ENCODE results near the gene SGPL1.
A peak's percentile ranks its signal among the peaks of the same experiment; 100 is the strongest.

The SGPL1 gene

DNA sequence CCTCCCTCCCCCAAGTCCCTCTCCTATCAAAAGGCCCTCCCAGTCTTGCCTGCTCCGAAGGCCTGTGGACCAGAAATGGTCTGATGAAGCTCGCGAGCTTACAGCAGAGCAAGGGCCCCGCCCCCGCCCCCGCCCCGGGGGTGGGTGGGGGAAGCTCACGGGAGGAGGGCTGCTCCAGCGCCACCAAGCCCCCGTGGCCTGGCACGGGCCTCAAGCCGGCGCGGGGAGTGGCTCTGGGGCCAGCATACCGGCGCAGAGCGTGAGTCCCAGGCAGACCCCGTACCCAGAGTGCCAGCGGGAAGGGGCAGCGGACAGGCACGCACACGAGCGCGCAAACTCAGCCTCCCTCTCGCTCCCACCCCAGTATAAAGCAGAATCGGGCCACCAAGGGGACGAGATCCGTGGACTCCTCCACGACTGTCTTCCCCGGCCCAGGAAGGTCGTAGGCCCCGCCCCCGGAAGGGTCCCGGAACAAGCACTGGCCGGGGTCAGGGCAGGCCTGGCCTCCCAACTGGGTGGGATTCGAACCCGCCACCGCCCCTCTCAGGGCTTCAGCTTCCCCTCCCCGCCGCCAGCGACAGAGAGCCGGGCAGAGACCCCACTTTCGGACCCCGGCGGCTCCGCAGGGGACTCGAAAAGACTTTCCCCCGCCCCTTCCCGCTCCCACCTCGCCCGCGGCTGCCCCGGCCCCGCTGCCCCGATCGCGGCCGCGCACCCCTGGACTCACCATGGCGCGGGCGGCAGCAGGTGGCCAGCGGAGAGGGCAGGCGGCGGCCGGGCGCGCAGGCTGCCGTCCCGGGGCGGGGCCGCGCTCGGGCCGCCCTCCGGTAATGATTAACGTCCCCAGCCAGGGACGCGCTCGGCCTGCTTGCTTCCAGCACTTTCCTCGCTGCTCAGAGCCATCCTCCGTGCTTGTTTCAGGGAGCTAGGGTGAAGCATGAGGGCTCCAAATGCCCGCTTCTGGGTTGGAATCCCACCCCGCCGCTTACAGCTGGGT is 72.4 kb downstream of the SGPL1 start, which contains the start of gene PCBD1:
TSS of gene PCBD1 (minus strand) at position 762 of the 997 bp plus-strand sequence. CDS start at position 730, 32 bp downstream.
- DNase-seq, result peak; percentile 35

DNA sequence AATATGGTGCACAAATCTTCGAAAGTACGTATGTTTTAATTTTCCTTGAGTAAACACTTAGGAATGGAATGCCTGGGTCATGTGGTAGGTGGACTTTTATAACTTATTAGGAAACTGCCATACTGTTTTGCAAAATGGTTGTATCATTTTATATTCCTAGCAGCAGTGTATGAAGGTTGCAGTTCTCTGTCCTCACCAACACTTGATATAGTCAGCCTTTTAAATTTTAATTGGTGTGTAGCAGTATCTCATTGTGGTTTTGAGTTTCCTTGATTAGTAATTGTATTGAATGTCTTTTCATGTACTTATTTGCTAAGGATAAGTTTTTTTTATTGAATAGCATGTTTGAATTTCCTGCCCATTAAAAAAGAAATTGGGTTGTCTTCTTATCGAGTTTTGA is 73.5 kb downstream of the SGPL1 start:
- no peak for DNase-seq

DNA sequence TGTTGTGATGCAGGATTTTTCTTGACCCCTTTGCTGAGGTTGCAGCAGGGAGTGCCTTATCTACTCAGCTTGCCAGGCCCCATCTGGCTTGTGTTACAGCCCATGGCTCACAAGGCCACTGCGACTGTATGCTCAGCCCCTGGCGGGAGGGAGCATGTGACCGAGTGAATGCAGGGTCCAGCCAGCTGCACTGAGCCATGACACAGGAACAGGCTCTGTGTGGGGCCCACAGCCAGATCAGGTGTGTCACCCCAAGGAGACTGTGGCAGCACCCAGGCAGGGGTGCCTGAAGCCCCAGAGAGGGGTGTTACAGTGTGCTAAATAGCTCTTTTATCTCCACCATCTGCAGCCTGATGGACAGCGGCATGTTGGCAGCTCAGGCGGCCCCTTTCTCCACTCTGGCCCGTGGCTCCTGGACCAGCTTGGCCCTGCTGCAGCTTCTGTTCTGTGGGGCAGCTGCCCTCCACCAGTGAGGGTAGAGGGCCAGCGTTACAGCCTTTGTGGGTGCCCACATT is 75.2 kb downstream of the SGPL1 start:
- DNase-seq, result no peak

DNA sequence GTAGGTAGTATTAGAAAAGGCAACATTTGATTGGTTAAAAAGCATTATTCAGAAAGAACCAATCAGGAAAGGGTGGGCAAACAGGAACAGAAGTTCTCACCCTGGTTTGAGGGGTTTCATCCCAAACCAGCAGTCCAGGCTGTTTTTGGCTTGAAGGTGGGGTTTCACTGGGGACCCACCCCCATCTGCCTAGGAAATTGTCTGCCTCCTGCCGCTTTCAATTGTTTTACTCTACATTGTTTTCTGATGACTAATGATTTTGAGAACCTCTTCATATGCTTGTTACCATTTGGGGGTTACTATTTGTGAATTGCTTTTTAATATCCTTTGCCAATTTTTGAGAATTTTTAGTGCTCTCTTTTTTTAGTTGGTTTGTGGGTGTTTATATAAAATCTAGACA is 75.9 kb downstream of the SGPL1 start:
- no peak for DNase-seq

DNA sequence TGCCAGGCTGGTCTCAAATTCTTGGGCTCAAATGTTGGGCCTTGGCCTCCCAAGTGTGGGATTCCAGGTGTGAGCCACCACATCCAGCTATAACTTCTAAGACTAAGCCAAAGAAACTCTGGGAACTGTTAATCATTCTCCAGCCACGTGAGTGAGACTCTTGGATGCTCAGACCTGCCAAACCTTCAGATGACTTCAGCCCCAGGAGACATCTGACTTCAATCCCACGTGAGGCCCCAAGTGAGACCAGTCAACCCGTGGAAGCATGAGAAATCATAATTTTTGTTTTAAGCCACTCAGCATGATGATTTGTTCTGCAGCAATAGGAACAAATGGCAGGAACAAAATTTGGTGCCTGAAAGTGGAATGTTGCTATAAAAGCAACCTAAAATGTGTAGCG is 76.9 kb downstream of the SGPL1 start:
- no peak for DNase-seq

DNA sequence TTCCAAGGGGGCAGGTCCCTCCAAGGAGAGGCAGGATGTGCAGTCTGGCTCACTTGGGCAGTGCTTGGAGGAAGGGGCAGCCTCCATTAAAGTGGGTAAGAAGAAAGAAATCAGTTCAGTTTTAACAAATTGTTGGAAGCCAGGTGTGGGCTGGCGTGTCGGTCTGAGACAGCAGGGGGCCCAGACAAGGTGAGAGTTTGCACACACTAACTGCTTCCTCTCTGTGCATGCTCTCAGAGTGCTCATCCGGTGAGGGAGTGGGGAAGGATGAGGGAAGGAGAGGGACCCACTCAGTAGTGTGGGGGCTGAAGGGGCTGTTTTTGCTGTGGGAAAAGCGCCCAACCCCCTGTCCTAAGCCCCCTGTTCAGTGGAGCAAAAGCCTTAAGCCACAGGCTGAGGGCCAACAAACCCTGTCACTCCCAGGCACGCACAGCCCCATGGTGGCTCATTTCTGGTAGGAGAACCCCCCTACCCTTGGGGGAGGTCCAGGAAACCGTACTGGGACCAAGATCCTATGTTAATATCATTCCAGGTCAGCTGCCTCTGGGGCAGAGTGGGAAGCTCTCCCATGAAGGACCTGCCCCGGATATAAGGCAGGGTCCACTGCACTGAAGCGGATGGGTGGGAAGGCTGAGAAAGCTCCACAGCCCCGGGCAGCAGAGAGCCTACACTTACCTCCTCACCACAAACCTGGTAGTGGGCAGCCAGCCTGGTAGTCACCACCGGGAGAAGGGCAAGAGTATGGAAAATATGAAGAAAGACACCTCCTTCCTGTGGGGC is 77.7 kb downstream of the SGPL1 start:
- no peak for DNase-seq

DNA sequence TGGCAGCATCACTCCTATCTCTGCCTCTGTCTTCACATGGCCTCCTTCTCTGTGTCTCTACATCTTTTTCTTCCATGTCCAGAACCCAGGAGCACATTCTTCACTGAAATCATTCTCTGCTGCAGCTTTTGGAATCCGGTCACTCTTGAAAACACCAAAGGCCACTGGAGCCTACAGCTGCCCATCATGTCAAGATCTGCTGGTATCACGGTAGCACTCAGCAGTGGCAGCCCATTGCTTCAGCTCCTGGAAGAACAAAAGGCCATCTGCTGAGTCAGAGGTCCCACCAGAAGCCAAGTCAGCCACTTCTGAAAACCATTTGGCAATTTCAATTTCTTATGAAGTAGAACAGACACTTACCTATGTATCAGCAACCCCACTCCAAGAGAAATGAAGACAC is 78.7 kb downstream of the SGPL1 start:
- DNase-seq, result no peak

DNA sequence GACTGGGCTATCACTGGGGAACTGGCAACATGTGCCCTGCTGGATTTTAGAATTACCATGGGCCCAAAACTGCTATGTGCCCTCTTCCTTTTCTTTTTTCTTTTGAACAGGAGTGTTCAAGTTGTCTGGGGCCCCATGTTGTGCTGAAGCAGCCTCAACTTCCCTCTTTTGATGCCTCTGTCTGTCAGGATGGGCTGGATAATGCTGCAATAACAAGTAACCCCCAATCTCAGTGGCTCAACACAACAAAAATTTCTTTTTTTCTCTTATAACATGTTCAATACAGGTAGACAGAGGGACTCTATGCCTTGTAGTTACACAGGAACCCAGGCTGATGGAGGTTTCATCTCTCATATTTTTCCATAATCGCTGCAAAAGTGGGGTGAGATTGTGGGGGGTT is 80.8 kb downstream of the SGPL1 start:
- DNase-seq, result no peak

DNA sequence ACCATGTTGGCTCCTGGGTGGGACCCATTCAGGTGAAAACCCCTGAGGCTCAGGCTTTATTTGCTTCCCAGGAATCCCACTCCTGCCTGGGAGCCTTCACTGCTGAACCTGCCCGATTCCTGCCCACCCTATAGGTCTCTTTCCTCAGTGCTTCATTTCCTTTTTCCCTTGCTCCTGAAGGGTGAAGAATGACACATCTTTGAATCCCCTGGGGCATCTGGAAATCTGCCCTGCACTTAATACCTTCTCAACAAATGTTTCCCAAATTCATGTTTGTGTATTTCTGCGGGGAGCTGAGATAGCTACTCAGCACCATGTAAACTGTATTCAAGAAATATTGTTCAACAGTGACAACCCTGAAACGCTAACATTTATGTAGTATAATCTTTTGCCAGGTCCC is 82.9 kb downstream of the SGPL1 start:
- DNase-seq, result no peak

DNA sequence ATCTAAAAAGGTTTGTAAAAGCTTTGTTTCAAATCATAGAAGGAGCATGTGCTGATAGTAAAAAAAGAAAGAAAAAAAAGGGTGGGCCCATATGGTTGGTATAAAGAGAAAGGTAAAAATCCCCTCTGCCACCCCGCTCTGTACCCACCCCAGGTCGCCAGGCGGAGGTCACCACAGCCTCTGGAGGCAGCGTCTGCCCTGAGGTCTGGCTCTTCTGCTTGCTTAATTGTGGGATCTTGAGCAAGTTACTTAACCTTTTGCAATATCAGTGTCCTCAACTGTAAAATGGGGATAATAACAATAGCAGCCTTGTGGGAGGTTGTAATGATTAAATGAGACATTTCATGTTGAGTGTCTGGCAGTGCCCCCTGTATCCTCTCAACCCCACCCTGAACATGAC is 83.3 kb downstream of the SGPL1 start:
- DNase-seq, result no peak

DNA sequence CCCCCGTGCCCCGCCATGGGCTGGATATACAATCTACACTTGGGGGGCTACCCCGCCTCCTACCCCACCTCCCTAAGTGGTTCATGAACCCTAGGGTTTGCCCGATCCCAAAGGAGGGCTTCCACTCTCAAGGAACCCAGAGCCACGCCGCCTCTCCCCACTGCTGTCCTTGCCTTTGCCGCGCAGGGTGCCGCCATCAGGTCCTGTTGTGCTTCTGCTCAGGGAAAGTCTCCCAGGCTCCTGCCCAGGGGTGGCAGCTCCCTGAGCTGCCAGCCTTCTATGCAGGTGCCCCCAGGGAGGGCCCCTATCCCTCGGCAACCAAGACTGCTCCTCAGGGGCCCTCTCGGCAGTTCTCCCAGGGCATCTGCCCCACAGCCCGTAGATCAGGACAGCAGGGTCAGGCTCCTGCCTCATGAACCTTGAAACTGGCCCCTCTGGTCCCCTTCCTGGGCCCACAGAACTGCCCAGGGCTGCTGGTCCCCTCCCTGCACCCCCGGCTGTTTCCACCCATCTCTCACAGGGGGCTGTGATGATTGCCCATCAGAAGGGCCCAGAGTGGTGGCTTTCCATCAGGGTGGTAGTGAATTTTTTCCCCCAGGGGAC is 85.6 kb downstream of the SGPL1 start:
- no peak for DNase-seq

DNA sequence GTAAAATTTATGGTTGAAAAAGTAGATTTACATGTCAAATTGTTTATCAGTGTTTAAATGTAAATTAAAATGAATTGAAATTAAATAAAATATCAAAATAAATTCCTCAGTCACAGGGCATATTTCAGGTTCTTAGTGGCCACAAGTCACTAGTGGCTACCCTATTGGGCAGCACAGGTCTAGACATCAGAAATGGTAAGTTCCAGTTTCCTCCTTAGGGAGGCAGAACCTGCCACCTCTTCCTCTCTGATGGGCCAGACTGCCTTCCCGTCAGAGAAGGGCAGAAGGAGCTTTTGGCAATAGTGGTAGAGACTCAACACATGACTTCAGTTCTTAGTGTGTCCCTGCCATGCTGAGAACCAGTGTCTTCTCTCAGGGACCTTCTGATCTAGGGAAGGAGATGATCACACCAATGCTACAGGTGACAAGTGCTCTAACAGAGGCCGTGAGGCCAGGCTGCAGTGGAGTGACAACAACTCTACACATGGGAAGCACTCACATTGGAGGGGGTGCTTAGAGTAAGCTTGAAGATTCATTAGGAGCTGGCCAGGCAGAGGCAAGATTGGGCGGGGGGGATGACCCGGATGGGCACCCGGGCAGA is 87.0 kb downstream of the SGPL1 start:
- DNase-seq, result no peak

DNA sequence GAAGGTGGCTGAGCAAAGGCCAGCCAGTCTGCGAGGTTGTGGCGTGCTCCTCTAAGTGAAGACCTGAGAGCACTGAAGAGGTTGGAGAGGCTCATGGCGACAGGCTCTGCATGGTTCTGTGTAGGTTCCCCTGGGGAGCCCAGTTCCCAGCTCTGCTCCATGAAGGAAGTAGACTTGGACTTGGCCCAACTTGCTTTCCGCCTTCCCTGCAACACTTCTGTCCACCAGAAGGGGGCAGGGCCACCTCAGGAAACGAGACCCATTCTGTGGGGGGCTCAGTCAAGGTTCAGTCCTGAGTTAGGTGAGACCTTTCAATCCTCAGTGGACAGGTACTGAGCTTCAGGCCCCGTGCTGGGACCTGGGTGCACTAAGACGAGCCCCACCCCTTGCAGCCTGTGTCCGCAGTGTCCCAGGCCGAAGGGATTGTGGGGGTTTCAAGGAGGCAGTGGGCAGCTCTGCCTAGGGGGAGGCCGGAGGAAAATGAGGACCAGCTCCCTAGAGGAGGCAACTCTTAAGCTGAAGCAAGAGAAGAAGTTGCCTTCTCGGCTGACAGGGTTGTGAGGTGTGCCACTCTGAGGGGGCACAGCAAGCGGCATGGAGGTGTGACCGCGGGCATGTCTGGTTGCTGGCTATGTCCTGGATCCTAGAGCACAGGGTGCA is 87.6 kb downstream of the SGPL1 start:
- no peak for DNase-seq

DNA sequence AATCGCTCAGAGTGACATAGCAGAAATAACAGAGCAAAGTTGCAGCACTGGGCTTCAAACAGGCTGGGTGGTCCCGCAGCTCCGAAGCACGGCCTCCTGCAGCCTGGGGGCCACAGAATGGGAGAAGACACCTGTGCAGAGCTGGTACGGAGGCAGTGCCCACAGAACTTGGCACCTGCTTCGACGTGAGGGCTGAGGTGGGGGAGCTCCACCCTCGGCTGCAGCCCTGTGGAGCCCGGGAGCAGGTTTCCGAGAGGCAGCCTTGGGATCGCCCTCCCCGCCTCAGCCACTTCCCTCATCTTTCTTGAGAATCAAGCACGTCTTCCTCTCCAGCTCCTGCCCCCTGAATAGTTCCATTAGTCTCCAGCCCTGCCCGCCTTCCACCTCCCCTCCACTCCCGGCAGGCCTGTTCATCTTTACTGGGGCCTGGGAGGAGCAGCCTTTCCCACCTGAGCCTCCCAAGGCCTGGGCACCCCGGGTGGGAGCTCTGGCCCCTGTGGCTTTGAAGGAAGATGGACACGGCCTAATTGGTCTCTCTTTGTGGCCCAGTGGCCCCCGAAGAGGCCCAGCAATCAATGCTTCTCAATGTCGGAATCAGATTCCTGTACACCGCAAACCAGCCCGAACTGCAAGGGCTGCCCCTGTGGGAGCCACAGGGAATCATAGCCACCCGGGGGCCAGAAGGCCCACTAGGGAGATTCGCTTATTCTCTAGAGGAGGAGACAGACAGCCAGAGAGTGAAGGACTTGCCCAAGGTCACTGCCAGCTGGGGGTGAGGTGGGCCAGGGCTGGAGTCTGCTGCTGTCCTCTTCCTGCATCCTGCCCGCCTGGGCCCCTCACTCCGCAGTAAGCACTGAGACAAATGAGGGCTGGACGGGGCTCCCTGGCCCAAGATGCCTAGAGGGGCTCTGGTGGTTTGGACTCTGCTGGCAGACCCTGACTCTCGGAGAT is 89.6 kb downstream of the SGPL1 start:
- no peak for DNase-seq

DNA sequence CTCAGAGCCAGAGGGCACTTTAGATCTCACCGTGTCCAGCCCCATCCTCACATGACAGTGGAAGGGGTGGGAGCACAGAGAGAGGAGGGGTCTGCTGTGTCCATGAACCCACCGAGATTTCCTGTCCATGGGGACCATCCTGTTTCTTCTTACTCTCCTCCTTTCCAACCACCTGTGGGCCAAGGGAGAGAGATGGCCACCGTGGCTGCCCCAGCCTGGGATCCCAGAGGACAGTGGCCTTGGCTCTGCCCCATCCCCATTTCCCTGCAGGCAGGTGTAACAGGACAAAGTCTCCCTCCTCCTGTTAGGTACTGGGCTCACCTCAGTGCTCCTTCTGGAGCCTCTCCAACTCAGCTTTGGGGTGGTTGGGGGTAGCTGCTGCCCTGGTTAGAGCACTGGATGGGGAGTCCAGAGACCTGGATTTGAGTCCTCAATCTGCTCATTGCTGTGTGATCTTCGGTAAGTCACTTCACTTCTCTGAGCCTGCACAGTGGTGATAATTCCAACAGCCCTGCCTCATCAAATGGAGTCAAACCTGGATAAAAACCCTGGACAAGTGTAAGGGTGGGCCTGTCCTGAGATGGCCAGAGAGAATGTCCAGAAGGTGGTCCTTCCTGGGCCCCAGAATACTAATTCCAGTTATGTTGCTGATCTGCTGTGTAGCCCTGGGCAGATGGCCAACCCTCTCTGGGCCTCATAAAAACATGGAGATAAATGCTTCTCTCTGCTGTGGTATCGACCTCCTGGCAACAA is 90.5 kb downstream of the SGPL1 start:
- no peak for DNase-seq

DNA sequence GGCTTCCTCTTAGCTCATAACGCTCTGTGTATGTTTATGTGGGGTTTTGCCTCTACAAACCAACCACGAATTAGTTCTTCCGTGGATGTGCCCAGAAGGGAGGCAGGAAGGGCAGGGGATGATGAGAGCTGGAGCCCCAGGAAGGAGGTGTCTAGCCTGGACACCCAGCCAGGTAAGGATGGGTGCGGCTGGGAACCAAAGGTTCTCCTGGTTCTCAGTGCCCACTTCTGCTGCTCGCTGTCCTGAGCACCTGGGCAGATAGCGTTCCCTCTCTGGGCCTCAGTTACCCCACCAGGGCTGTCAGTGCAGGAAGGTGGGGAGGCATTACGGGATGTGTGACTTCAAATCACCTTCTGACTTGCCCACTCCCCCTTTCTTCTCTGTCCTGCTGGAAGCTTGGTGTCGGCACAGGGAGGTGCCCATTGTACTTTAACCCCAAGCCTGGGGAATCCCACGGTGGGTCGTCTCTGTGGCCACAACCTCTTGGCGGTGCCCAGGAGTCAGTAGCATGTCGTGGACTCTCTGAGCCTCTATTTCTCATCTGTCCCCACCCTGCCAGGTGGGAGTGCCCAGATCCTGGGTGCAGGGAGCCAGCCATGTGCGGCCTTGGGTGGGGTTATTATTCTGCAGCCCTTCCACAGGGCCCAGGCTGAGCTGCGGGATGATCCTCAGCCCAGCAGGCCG is 91.3 kb downstream of the SGPL1 start:
- no peak for DNase-seq

DNA sequence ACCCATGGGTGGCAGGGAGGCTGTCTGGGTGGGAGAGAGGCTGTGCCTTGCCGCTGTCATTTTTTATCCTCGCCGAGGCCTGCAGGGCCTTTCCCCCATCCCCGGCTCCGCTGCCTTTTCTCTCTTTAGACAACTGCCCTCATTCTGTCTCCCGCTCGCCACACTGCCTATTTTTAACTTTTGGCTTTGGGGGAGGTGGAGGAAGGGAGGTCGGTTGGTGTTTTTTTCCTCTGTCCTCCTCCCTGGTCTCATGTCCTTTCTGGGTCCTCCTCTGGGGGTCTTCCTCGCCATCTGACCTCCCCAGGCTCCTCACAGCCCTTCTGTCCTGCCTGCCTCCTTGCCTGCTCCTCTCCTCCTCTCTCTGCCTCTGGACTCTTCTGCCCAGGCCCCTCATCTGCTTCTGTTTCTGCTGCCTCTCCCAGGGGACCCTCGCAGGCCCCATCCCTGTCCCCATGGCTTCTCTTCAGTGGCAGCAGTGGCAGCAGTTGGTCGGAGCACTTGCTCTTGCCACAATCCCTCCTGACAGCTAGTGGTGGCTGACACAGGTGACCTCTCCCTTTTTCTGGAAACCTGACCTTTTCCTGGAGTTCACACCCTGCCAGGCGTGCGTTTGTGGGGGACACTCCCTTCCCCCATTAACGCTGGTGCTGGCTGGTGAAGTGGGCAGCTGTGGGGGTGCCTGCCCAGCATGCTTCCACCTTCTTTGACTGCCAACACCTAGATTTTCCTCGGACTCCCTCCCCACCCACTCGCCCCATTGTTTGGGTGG is 92.1 kb downstream of the SGPL1 start:
- no peak for DNase-seq

DNA sequence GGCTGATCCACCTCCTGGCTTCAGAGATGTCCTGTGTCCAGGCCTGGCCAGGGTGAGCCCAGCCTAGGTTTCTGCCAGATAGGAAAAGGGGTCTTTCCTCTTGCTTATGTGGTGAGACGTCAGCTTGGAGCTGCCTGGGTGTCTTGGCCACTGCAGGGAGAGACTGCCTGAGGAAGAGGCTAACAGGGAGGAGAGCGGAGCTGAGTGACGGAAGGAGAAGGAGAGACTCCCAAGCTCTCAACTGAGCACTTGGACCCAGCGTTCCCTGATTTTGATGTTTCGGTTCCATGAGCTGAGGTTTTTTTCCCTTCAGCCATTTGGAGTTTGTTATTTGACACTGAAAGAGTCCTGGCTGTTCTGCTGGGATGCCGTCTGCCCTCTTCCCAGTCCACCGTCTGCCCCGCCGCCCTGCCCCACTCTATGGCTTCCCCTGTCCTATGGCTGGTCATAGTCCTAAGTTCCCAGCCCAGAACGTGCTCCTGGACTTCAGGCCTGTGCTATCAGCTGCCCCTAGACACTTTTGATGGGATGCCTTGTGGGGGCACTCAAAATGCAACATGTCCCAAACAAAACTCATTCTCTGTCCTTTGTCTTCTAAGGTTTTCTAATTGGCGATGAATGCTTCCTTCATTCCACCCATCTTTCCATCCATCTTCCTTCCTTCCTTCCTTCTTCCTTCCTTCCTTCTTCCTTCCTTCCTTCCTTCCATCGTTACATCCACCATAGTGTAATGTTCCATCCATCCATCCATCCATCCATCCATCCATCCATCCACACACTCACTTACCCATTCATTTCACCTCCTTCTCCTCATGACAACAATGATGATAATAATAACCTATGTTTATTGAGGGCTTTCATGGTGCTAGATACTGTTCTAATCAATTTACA is 92.9 kb downstream of the SGPL1 start:
- no peak for DNase-seq

Measured in NCI-H526 treated with DMSO at 0.1 percent for 48 hours (cell line).